ENCODE results near the gene ARR3. TPM values are rescaled to one million over a fixed set of nuclear protein-coding genes. Genes with fewer than 3 reads are reported as not detected.
"Not testable (repeated sequence)": the region's sequence is repeated elsewhere in the genome, so short reads cannot be mapped to it uniquely, and the experiment has no call there.

The ARR3 gene
- total and polyA plus RNA-seq, 9 donors = 0.16 to 0.61 (median 0.46) TPM; not detected in 3

DNA sequence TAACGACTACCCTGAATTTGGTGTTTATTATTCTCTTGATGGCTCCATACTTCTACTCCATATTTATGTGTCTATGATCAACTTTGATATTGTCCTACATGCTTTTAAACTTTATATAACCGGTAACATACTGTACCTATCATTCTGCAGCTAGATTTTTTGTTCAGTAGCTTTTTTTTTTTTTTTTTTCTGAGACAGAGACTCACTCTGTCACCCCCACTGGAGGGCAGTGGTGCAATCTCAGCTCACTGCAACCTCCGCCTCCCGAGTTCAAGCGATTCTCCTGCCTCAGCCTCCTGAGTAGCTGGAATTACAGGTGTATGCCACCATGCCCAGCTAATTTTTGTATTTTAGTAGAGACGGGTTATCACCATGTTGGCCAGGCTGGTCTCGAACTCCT, 5.9 kb downstream of the ARR3 start:
- WGBS (ENCODE audit: insufficient coverage) = 76% methylated on average over 5 of the region's 7 CpGs
- DNase-seq; H3K27ac ChIP-seq (ENCODE audit: low read length); H3K36me3 ChIP-seq (ENCODE audit: control insufficient read depth, insufficient read depth, low read length); H3K27me3 ChIP-seq (ENCODE audit: control insufficient read depth, insufficient read depth, low read length); H3K4me1 ChIP-seq (ENCODE audit: control insufficient read depth, insufficient read depth, low read length); H3K4me3 ChIP-seq (ENCODE audit: low read length); H3K9me3 ChIP-seq (replicated peaks; ENCODE audit: control insufficient read depth, low read depth, low read length): not testable (repeated sequence)

GRCh38 chrX:70279081-70279480, 10.9 kb downstream of the ARR3 start:
- Histone ChIP-seq H3K27ac (ENCODE audit: low read length) (no peak overlapping the region), H3K27me3 (ENCODE audit: control insufficient read depth, insufficient read depth, low read length) (peaks cover 3% of the 10 kb centered on the region), H3K36me3 (ENCODE audit: control insufficient read depth, insufficient read depth, low read length) (no peaks in the 10 kb centered on the region), H3K4me3 (ENCODE audit: low read length) (no peak overlapping the region), H3K4me1 (ENCODE audit: control insufficient read depth, insufficient read depth, low read length) (no peaks in the 10 kb centered on the region), H3K9me3 (replicated peaks; ENCODE audit: control insufficient read depth, low read depth, low read length) (no peaks in the 10 kb centered on the region)
- DNase-seq = no peak
- WGBS (ENCODE audit: insufficient coverage) = no CpG with 5 or more reads among the region's 3 CpGs

DNA sequence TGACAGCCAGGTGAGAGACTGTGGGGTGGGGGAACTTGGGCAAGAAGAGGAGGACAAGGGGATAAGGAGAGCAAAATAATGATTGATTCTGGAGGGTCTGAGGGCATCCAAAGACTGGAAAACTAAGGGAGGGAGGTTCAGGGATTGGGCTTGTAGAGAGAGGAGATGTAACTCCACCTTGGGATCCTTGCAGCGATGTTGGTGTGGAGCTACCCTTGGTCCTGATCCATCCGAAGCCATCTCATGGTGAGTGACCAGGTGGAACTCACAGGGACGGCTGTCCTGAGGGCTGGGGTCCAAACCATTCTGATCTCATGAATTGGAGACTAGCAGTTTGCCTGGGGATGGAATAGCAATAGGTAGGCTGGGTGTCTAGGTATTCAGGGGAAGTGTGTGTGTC, 12.4 kb downstream of the ARR3 start:
- Histone ChIP-seq H3K27me3 (ENCODE audit: control insufficient read depth, insufficient read depth, low read length) (peaks cover 5% of the 10 kb centered on the region), H3K4me1 (ENCODE audit: control insufficient read depth, insufficient read depth, low read length) (no peaks in the 10 kb centered on the region), H3K4me3 (ENCODE audit: low read length) (no peak overlapping the region), H3K36me3 (ENCODE audit: control insufficient read depth, insufficient read depth, low read length) (peaks cover 2% of the 10 kb centered on the region), H3K9me3 (replicated peaks; ENCODE audit: control insufficient read depth, low read depth, low read length) (no peaks in the 10 kb centered on the region), H3K27ac (ENCODE audit: low read length) (no peak overlapping the region)
- DNase-seq = no peak
- WGBS (ENCODE audit: insufficient coverage) = 69% methylated on average over 3 of the region's 3 CpGs

DNA sequence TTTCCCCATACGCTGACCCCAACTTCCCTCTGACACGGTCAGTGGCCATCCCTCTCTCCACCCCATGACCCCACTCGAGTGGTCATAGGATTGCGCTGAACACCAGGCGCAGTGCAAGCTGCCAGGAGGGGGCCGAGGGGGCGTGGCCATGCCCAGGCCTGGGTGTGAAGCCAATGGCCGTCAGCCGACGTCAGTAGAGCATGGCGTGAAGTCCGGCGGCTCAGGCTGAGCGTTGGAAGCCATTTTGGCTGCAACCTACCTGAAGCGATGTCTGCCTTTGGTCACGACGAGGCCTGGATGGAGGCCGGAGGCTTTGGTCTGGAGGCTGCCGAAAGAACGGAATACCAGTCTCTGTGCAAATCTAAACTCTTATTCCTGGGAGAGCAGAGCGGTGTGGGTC, 13.8 kb downstream of the ARR3 start, which contains the start of gene RAB41:
Gene RAB41 (plus strand): TSS at position 222 of the 400 bp plus-strand sequence. CDS start 46 bp downstream, at position 268.
- Histone ChIP-seq H3K9me3 (replicated peaks; ENCODE audit: control insufficient read depth, low read depth, low read length) (no peaks in the 10 kb centered on the region), H3K4me3 (ENCODE audit: low read length) (no peak within 1 kb of the TSS), H3K36me3 (ENCODE audit: control insufficient read depth, insufficient read depth, low read length) (peaks cover 2% of the 10 kb centered on the region), H3K4me1 (ENCODE audit: control insufficient read depth, insufficient read depth, low read length) (no peaks in the 10 kb centered on the region), H3K27me3 (ENCODE audit: control insufficient read depth, insufficient read depth, low read length) (peaks cover 5% of the 10 kb centered on the region), H3K27ac (ENCODE audit: low read length) (no peak within 1 kb of the TSS)
- WGBS (ENCODE audit: insufficient coverage) = 91% methylated on average over 18 of the region's 21 CpGs
- no peak for DNase-seq

DNA sequence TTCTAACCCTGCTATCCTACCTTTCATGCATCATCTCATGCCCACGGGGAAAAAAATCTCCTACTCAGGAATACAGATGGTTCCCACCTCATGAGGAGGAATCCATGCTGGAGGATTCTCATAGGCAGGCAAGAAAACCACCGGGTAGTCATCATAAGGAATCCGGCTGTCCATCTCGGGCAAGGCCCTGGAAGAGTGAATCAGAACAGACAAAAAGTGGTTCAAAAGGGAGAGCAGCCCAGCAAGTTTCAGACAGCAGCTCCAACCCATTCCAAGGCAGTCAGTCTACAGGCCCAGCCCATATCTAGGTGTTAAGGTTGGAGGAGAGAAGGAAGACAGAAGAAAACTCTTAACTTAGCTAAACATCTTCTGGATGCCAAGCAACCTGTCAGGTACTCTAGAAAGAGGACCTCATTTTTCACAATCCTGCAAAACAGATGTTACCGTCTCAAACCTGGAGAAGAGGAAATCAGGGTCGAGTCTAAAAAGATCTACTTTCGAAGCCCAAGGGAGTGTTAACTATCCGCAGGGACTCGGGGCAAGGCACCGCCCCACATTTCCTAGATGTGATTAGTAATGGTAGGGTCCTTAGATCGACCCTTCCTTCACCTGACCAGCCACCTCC, 21.1 kb downstream of the ARR3 start:
- DNase-seq = no peak
- Histone ChIP-seq H3K4me3 (ENCODE audit: low read length) (peak overlapping the region; percentile 75), H3K4me1 (ENCODE audit: control insufficient read depth, insufficient read depth, low read length) (peaks cover 5% of the 10 kb centered on the region), H3K36me3 (ENCODE audit: control insufficient read depth, insufficient read depth, low read length) (peaks cover 8% of the 10 kb centered on the region), H3K27me3 (ENCODE audit: control insufficient read depth, insufficient read depth, low read length) (peaks cover 9% of the 10 kb centered on the region), H3K27ac (ENCODE audit: low read length) (peak overlapping the region; percentile 67), H3K9me3 (replicated peaks; ENCODE audit: control insufficient read depth, low read depth, low read length) (no peaks in the 10 kb centered on the region)
- 67% methylated on average over 4 of the region's 11 CpGs for WGBS (ENCODE audit: insufficient coverage)

DNA sequence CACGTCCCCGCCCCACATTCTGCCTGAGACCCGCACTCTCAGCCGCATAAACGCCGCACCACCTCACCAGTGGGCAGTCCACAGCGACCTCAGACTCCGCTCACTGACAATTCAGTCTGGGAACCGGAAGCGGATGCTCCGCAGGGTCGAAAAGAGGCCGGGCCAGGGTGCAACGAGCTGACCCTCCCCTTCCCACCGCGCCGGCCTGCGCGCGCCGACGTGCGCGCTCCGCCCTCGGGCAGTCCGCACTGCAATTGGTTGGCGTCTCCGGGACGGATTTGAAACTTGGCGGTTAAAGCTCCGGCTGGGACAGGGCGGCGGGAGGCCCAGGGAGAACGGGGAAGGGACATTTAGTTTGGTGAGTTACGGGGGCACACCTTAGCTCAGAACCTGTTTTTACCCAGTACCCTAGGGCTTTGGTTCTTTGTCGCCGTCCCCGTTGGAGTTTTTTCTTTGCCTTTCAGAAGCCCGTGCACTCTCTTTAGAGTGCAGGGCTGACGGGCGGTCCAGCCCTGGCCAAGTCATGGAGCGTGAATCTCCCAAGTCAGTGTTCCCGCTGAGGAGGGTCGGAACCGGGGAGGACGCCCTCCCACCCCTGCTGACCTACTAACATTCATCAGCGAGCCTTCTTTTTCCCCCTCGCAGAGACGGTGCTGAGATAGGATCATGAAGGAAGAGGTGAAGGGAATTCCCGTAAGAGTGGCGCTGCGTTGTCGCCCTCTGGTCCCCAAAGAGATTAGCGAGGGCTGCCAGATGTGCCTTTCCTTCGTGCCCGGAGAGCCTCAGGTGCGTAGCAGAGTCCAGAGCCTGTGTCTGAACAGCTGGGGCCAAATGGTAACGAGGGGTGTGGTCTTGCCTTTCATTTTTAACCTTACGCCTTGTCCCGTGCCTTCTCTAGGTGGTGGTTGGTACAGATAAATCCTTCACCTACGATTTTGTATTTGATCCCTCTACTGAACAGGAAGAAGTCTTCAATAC, 21.9 kb downstream of the ARR3 start, which contains the start of the genes KIF4A and PDZD11:
Gene KIF4A (plus strand): TSS at position 312 of the 978 bp plus-strand sequence. CDS start 355 bp downstream, at position 667.
Gene PDZD11 (minus strand): TSS at position 135 of the 978 bp plus-strand sequence. CDS start 586 bp downstream, outside the sequence.
- Histone ChIP-seq H3K27ac (ENCODE audit: low read length) (peak within 1 kb of the TSS; percentile 67), H3K27me3 (ENCODE audit: control insufficient read depth, insufficient read depth, low read length) (peaks cover 8% of the 10 kb centered on the region)

GRCh38 chrX:70292788-70293187, 24.7 kb downstream of the ARR3 start:
- peaks cover 5% of the 10 kb centered on the region for H3K4me1 ChIP-seq (ENCODE audit: control insufficient read depth, insufficient read depth, low read length)
- no peak overlapping the region for H3K27ac ChIP-seq (ENCODE audit: low read length)
- WGBS (ENCODE audit: insufficient coverage) = no CpG with 5 or more reads among the region's 1 CpG
- peaks cover 6% of the 10 kb centered on the region for H3K27me3 ChIP-seq (ENCODE audit: control insufficient read depth, insufficient read depth, low read length)
- H3K36me3 ChIP-seq (ENCODE audit: control insufficient read depth, insufficient read depth, low read length) = peaks cover 3% of the 10 kb centered on the region
- DNase-seq = no peak
- no peaks in the 10 kb centered on the region for H3K9me3 ChIP-seq (replicated peaks; ENCODE audit: control insufficient read depth, low read depth, low read length)
- no peak overlapping the region for H3K4me3 ChIP-seq (ENCODE audit: low read length)

More for the DNA sequence above, 21.9 kb downstream of the ARR3 start, which contains the start of the genes KIF4A and PDZD11:
- DNase-seq = peak; percentile 93
- WGBS (ENCODE audit: insufficient coverage) = 42% methylated on average over 35 of the region's 62 CpGs
- H3K4me1 ChIP-seq (ENCODE audit: control insufficient read depth, insufficient read depth, low read length) = peaks cover 5% of the 10 kb centered on the region
- peaks cover 6% of the 10 kb centered on the region for H3K36me3 ChIP-seq (ENCODE audit: control insufficient read depth, insufficient read depth, low read length)
- peak within 1 kb of the TSS; percentile 75 for H3K4me3 ChIP-seq (ENCODE audit: low read length)
- no peaks in the 10 kb centered on the region for H3K9me3 ChIP-seq (replicated peaks; ENCODE audit: control insufficient read depth, low read depth, low read length)

DNA sequence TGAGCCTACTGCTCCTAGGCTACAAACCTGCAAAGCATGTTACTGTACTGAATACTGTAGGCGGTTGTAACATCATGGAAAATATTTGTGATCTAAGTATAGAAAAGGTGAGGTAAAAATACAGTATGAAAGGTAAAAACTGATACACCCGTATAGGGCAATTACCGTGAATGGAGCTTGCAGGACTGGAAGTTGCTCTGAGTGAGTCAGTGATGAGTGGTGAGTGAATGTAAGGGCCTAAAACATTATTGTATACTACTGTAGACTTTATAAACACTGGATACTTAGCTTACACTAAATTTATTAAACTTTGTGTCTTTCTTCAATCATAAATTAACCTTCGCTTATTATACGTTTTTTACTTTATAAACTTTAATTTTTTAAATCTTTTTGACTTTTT, 25.5 kb downstream of the ARR3 start:
- Histone ChIP-seq H3K4me1 (ENCODE audit: control insufficient read depth, insufficient read depth, low read length) (peaks cover 5% of the 10 kb centered on the region), H3K9me3 (replicated peaks; ENCODE audit: control insufficient read depth, low read depth, low read length) (no peaks in the 10 kb centered on the region), H3K27me3 (ENCODE audit: control insufficient read depth, insufficient read depth, low read length) (peaks cover 10% of the 10 kb centered on the region), H3K4me3 (ENCODE audit: low read length) (no peak overlapping the region), H3K27ac (ENCODE audit: low read length) (no peak overlapping the region), H3K36me3 (ENCODE audit: control insufficient read depth, insufficient read depth, low read length) (no peaks in the 10 kb centered on the region)
- no CpG with 5 or more reads among the region's 5 CpGs for WGBS (ENCODE audit: insufficient coverage)
- no peak for DNase-seq

DNA sequence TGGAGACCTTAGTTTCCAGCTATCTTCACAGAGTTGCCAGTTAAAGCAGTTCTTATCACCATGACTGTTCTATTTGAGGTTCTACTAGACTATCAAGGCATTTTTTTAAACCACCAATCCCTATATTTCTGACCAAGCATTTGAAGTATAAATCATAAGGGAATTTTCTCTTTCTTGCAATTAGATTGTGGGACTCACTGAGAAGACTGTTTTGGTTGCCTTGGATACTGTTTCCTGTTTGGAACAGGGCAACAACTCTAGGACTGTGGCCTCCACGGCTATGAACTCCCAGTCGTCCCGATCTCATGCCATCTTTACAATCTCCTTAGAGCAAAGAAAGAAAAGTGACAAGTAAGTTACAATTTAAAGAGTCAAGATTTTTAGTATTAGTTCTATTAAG, 33.6 kb downstream of the ARR3 start:
- H3K36me3 ChIP-seq (ENCODE audit: control insufficient read depth, insufficient read depth, low read length) = no peaks in the 10 kb centered on the region
- H3K27ac ChIP-seq (ENCODE audit: low read length) = no peak overlapping the region
- H3K4me1 ChIP-seq (ENCODE audit: control insufficient read depth, insufficient read depth, low read length) = no peaks in the 10 kb centered on the region
- no peaks in the 10 kb centered on the region for H3K9me3 ChIP-seq (replicated peaks; ENCODE audit: control insufficient read depth, low read depth, low read length)
- peaks cover 4% of the 10 kb centered on the region for H3K27me3 ChIP-seq (ENCODE audit: control insufficient read depth, insufficient read depth, low read length)
- DNase-seq = peak; percentile 25
- WGBS (ENCODE audit: insufficient coverage) = 83% methylated on average over 1 of the region's 3 CpGs
- no peak overlapping the region for H3K4me3 ChIP-seq (ENCODE audit: low read length)

- DNase-seq = no peak
- WGBS (ENCODE audit: insufficient coverage) = no CpG with 5 or more reads among the region's 1 CpG
- H3K27ac ChIP-seq (ENCODE audit: low read length) = no peak overlapping the region
- H3K9me3 ChIP-seq (replicated peaks; ENCODE audit: control insufficient read depth, low read depth, low read length) = no peaks in the 10 kb centered on the region
- no peaks in the 10 kb centered on the region for H3K36me3 ChIP-seq (ENCODE audit: control insufficient read depth, insufficient read depth, low read length)
- no peaks in the 10 kb centered on the region for H3K27me3 ChIP-seq (ENCODE audit: control insufficient read depth, insufficient read depth, low read length)
- no peak overlapping the region for H3K4me3 ChIP-seq (ENCODE audit: low read length)
- H3K4me1 ChIP-seq (ENCODE audit: control insufficient read depth, insufficient read depth, low read length) = no peaks in the 10 kb centered on the region
These were observed 45.4 kb downstream of the ARR3 start for GRCh38 chrX:70313503-70313902.
